Measurements from ENCODE around the gene MAN1B1. TPM values are rescaled to one million over a fixed set of nuclear protein-coding genes. Genes with fewer than 3 reads are reported as not detected.
"Not testable (repeated sequence)": the region's sequence is repeated elsewhere in the genome, so short reads cannot be mapped to it uniquely, and the experiment has no call there.

MAN1B1 gene
- total RNA-seq, 1 donor from 2014 or later, result 54.0 TPM

DNA sequence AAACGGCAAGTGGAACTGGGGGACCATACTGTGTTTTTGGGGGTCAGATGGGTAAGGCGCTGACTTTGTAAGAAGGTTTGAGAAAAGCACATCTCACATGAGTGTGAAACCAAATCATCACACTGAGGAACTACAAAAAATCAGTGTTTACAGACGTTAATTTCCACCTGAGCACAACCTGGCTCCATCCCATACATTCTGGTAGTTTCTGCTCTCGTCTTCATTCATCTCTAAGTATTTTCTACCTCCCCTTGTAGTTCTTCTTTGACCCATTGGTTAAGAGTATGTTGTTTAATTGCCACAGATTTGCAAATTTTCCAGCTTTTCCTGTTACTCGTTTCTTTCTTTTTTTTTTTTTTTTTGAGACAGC is 36.7 kb downstream of the MAN1B1 start:
- H3K27me3 Mint-ChIP-seq (ENCODE audit: low read depth), result no peaks in the 10 kb centered on the region
- H3K4me3 Mint-ChIP-seq, result no peak overlapping the region
- H3K9me3 Mint-ChIP-seq, result no peaks in the 10 kb centered on the region
- TF ChIP-seq, protein P1, sequence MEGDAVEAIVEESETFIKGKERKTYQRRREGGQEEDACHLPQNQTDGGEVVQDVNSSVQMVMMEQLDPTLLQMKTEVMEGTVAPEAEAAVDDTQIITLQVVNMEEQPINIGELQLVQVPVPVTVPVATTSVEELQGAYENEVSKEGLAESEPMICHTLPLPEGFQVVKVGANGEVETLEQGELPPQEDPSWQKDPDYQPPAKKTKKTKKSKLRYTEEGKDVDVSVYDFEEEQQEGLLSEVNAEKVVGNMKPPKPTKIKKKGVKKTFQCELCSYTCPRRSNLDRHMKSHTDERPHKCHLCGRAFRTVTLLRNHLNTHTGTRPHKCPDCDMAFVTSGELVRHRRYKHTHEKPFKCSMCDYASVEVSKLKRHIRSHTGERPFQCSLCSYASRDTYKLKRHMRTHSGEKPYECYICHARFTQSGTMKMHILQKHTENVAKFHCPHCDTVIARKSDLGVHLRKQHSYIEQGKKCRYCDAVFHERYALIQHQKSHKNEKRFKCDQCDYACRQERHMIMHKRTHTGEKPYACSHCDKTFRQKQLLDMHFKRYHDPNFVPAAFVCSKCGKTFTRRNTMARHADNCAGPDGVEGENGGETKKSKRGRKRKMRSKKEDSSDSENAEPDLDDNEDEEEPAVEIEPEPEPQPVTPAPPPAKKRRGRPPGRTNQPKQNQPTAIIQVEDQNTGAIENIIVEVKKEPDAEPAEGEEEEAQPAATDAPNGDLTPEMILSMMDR (conservative IDR thresholded peaks at IDR 0.05), result no peak
- no peak overlapping the region for H3K27ac Mint-ChIP-seq (ENCODE audit: unreplicated experiment)
- no peak for DNase-seq (ENCODE audit: low read depth, low spot score)
- no peaks in the 10 kb centered on the region for H3K36me3 Mint-ChIP-seq (ENCODE audit: low read depth)
- peaks cover 18% of the 10 kb centered on the region for H3K4me1 Mint-ChIP-seq

DNA sequence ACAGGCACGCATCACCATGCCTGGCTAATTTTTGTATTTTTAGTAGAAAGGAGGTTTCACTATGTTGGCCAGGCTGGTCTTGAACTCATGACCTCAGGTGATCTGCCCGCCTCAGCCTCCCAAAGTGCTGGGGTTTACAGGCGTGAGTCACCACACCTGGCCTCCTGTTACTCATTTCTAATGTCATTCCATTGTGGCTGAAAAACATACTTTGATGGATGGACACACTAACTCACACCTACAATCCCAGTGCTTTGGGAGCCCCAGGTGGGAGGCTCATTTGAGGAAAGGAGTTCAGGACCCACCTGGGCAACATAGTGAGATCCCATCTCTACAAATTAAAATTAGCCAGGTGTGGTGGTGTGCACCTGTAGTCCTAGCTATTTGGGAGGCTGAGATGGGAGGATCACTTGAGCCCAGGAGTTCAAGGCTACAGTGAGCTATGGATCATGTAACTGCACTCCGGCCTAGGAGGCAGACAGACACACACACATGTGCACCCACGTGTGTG is 37.2 kb downstream of the MAN1B1 start:
- H3K27me3 Mint-ChIP-seq (ENCODE audit: low read depth); H3K27ac Mint-ChIP-seq (ENCODE audit: unreplicated experiment); H3K9me3 Mint-ChIP-seq; H3K36me3 Mint-ChIP-seq (ENCODE audit: low read depth); H3K4me3 Mint-ChIP-seq; DNase-seq (ENCODE audit: low read depth, low spot score): not testable (repeated sequence)
- H3K4me1 Mint-ChIP-seq, result peaks cover 23% of the 10 kb centered on the region

DNA sequence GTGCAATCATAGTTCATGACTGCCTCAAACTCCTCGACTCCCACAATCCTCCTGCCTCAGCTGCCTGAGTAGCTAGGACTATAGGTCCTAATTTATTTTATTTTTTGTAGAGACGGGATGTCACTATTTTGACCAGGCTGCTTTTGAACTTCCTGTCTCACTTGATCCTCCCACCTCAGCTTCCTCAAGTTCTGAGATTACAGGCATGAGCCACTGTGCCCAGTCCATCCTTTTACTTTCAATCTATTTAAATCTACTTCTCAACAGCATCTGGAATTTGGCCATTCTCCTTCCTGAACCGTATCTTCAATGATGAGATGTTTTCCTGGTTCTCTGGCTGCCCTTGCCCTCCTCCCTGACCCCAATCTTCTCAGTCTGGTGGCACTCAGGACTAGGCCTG is 40.0 kb downstream of the MAN1B1 start:
- H3K4me1 Mint-ChIP-seq, result peaks cover 24% of the 10 kb centered on the region
- H3K9me3 Mint-ChIP-seq, result no peaks in the 10 kb centered on the region
- peak overlapping the region; percentile 89 for H3K4me3 Mint-ChIP-seq
- H3K36me3 Mint-ChIP-seq (ENCODE audit: low read depth), result no peaks in the 10 kb centered on the region
- TF ChIP-seq, protein P1 (conservative IDR thresholded peaks at IDR 0.05), result no peak
- H3K27me3 Mint-ChIP-seq (ENCODE audit: low read depth), result peaks cover 8% of the 10 kb centered on the region
- DNase-seq (ENCODE audit: low read depth, low spot score), result no peak
- H3K27ac Mint-ChIP-seq (ENCODE audit: unreplicated experiment), result peak overlapping the region; percentile 95

DNA sequence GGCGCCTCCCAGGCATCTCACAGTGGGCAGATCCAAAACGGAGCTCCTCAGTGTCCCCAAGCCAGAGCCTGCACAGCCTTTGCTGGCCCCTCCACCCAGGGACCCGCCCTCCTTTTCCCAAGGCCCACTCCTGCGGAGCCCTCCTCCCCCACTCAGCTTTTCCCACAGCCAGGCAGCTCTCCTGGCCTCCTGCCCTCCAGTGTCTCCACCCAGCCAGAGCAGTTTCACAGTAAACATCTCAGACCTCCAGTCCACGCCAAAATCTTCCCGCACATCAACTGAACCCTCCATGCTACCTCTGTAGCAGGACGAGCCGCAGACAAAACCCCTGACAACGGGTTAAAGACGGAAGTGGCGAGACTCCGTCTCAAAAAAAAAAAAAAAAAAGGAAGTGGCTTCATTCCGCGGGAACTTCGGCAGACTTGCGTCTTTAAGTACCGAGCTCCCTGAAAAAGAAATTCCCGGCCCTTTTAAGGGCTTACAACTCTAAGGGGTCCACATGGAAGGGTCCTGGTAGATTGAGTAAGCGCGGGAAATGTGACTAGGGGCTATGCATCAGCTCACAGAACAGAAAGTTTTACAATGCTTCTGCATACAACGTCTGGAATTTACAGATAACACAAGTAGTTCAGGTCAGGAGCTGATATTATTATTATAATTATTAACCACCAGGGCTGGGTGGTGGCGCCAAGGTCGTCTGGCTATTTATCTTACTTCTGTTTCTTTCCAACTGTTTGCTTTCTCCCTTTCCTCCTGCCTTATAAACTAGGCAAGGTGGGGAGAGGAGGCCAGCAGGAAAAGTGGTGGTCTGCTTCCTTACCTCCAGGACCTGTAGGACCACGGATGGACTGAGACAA is 40.7 kb downstream of the MAN1B1 start:
- Mint-ChIP-seq H3K27ac (ENCODE audit: unreplicated experiment) (peak overlapping the region; percentile 95), H3K27me3 (ENCODE audit: low read depth) (peaks cover 10% of the 10 kb centered on the region), H3K4me1 (peaks cover 24% of the 10 kb centered on the region), H3K9me3 (no peaks in the 10 kb centered on the region), H3K4me3 (peak overlapping the region; percentile 89), H3K36me3 (ENCODE audit: low read depth) (no peaks in the 10 kb centered on the region)
- TF ChIP-seq, protein P1 (conservative IDR thresholded peaks at IDR 0.05), result no peak
- no peak for DNase-seq (ENCODE audit: low read depth, low spot score)

DNA sequence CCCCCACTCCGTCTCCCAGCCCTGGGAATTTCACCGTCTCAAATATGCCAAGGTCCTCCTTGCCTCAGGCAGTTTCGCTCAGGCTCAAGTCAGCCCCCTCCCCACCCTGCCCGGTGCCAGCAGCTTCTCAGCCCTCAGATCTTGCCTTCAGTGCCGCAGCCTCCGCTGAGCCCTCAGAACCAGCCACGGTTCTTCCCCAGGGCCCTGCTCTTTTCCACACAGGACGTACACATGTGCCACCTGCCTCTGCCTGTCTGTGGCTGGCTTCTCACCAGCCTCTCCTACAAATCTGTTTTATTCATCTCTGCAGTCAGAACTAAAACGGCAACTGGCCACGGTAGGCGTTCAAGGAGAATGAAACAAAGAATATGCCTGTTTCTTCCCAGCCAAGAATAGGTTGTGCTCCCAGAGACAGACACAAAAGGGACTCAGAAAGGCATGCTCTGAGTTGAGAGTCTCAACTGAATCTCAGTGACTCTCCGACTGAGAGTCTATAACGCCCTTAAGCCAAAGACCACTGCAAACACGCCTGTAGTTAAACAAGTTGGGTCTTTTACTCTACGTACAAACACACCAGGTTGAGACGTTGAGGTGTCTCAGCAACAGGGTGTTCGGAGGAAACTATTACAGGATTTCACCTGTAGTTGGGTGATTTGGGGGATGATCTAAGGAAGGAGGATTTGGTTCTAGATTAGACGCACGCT is 41.5 kb downstream of the MAN1B1 start:
- DNase-seq (ENCODE audit: low read depth, low spot score), result no peak
- H3K4me3 Mint-ChIP-seq, result peak overlapping the region; percentile 89
- no peaks in the 10 kb centered on the region for H3K9me3 Mint-ChIP-seq
- no peaks in the 10 kb centered on the region for H3K36me3 Mint-ChIP-seq (ENCODE audit: low read depth)
- H3K27me3 Mint-ChIP-seq (ENCODE audit: low read depth), result peaks cover 17% of the 10 kb centered on the region
- H3K27ac Mint-ChIP-seq (ENCODE audit: unreplicated experiment), result peak overlapping the region; percentile 28
- TF ChIP-seq, protein P1 (conservative IDR thresholded peaks at IDR 0.05), result no peak
- peaks cover 24% of the 10 kb centered on the region for H3K4me1 Mint-ChIP-seq

Data from neural crest cell (in vitro differentiated cells).